Right atrium auricular region (tissue), 2 donors: ENCODE measurements around the gene DOK6. TPM values are rescaled to one million over a fixed set of nuclear protein-coding genes. Genes with fewer than 3 reads are reported as not detected.

Source experiments
- DNase-seq: peaks from one replicate; pipeline ENCODE4 v3.0.0-alpha.2; 2019; ENCODE audit warnings: low spot score
- H3K27ac ChIP-seq, 2 donors: fragments of 200-600 bp; sonication (generic); 1 replicate in 1 of 2; 2 replicates in 1 of 2; pipeline ENCODE4 v1.5.1; 2016 to 2019
- H3K27me3 ChIP-seq, 2 donors: fragments of 200-600 bp; sonication (generic); one replicate each; pipeline versions ENCODE4 v1.5.1 to v1.6.0; 2017 to 2019
- H3K36me3 ChIP-seq: fragments of 200-600 bp; sonication (generic); one replicate; pipeline ENCODE4 v1.5.1; 2016
- H3K4me1 ChIP-seq, 2 donors: fragments of 200-600 bp; sonication (generic); one replicate each; pipeline versions ENCODE4 v1.5.1 to v1.6.0; 2017 to 2019
- H3K4me3 ChIP-seq, 2 donors: fragments of 200-600 bp; sonication (generic); 1 replicate in 1 of 2; 2 replicates in 1 of 2; pipeline ENCODE4 v1.5.1; 2017 to 2019; ENCODE audit warnings: mild to moderate bottlenecking in 1 of 2, moderate library complexity in 1 of 2
- H3K9me3 ChIP-seq, 2 donors: fragments of 200-600 bp; sonication (generic); one replicate each; pipeline ENCODE4 v1.5.1; 2019
- total RNA-seq, 2 donors: library from RNA; depleted of rRNA; stranded (reverse); fragments of >200 nt; gene quantifications; one replicate each; pipeline ENCODE4 v1.1.0, GENCODE V29; 2016
- TF ChIP-seq, protein P1 (sequence below), 2 donors: fragments of 200-600 bp; sonication (generic); IDR thresholded peaks; one replicate each; pipeline ENCODE4 v1.5.1; 2019; ENCODE audit warnings: antibody characterized with exemption in 2 of 2

Gene DOK6
- total RNA-seq, 2 donors from 2014 or later = 2.0 to 5.7 TPM

DNA sequence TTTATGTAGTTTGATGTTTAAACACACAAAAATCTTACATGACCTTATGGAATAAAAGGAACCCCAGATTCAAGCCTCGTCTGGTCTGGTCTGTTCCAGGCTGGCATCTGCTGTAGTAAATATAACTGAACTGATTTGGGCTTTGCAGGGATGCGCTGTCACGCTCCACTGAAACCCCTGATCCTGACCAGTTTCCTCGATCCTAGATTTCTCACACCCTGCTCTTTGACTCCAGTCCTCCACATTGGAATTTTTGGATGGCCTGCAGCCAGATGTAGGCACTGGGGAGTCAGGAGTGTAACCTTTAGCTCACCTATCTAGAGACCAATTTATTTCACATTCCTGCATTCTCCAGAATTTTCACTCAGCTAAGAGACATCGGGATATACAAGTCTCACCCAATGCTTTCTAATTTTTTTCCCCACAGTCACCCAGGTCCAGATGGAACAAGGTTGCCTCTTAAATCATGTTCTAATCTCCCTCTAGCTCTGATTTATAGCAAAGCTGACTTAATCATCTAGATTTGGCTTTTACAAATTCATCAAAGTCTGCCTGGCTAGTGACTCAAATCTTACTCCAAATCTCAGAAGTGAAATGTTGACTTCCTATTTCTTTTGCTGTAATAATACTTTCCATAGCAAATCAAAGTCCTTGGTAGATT is 327.4 kb downstream of the DOK6 start:
- H3K36me3 ChIP-seq = no peaks in the 10 kb centered on the region
- TF ChIP-seq, protein P1, sequence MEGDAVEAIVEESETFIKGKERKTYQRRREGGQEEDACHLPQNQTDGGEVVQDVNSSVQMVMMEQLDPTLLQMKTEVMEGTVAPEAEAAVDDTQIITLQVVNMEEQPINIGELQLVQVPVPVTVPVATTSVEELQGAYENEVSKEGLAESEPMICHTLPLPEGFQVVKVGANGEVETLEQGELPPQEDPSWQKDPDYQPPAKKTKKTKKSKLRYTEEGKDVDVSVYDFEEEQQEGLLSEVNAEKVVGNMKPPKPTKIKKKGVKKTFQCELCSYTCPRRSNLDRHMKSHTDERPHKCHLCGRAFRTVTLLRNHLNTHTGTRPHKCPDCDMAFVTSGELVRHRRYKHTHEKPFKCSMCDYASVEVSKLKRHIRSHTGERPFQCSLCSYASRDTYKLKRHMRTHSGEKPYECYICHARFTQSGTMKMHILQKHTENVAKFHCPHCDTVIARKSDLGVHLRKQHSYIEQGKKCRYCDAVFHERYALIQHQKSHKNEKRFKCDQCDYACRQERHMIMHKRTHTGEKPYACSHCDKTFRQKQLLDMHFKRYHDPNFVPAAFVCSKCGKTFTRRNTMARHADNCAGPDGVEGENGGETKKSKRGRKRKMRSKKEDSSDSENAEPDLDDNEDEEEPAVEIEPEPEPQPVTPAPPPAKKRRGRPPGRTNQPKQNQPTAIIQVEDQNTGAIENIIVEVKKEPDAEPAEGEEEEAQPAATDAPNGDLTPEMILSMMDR (IDR thresholded peaks at IDR 0.05) = no peak
- no peak for DNase-seq
- no peak overlapping the region for H3K27ac ChIP-seq
- H3K4me1 ChIP-seq = no peaks in the 10 kb centered on the region
- no peak overlapping the region for H3K4me3 ChIP-seq
- H3K27me3 ChIP-seq = no peaks in the 10 kb centered on the region
- no peaks in the 10 kb centered on the region for H3K9me3 ChIP-seq

DNA sequence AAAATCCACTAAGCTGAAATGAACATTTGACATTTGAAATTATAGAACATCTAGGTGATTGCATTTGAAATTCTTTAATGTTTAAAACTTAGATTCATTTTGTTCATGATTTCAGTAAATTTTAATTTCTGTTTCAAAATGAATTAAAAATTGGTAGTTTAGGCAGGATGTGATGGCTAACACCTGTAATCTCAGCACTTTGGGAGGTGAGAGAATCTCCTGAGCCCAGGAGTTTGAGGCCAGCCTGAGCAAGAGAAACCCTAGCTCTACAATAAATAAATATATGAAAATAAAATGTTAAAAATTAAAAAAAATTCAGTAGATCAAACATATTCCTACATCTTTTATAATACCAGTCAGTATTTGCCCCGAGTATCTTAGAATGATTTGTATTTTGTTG is 330.0 kb downstream of the DOK6 start:
- Histone ChIP-seq H3K27me3 (no peaks in the 10 kb centered on the region), H3K9me3 (no peaks in the 10 kb centered on the region), H3K36me3 (no peaks in the 10 kb centered on the region), H3K27ac (no peak overlapping the region), H3K4me1 (no peaks in the 10 kb centered on the region), H3K4me3 (no peak overlapping the region)
- TF ChIP-seq, protein P1 (IDR thresholded peaks at IDR 0.05) = no peak
- DNase-seq = no peak

DNA sequence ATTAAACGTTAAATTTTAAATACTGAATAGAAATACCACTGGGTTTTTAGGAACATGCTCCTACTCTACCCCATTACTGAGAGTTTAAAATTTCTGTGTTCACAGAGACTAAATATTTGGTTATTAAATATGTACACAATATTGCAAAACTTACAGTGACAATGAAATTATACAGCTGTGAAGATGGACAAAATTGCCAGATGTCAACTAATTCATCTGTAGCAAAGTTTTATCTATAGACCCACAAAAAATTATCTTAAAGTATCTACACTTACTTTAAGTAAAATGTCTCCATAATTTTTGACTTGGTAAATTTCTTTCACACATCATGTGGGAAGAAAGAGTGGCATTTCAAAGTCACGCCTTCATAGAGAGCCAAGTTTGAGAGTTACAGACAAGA is 333.8 kb downstream of the DOK6 start:
- TF ChIP-seq, protein P1 (IDR thresholded peaks at IDR 0.05) = no peak

DNA sequence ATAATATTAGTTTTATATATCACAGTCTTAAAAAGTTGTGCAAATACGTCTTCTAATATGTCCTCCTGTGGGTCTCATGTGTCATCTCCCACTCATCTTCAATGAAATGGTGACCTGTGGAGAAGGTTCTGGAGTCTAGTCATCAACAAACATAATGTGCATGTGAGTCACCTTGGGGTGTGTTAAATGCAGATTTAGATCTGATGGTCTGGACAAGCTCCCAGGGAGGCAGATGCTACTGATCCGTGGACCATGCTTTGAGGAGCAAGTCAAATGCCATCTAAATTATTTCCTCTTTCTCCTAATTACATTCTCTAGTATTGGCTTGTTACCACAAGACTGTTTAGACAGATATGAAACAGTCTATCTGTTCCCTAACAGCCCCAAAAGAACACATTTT is 336.0 kb downstream of the DOK6 start:
- Histone ChIP-seq H3K36me3 (no peaks in the 10 kb centered on the region), H3K4me3 (no peak overlapping the region), H3K27ac (no peak overlapping the region), H3K9me3 (no peaks in the 10 kb centered on the region), H3K27me3 (no peaks in the 10 kb centered on the region), H3K4me1 (no peaks in the 10 kb centered on the region)
- TF ChIP-seq, protein P1 (IDR thresholded peaks at IDR 0.05) = no peak
- no peak for DNase-seq

More for the DNA sequence above, 333.8 kb downstream of the DOK6 start:
- DNase-seq = no peak
- H3K36me3 ChIP-seq = no peaks in the 10 kb centered on the region
- H3K4me1 ChIP-seq = no peaks in the 10 kb centered on the region
- no peak overlapping the region for H3K27ac ChIP-seq
- H3K9me3 ChIP-seq = no peaks in the 10 kb centered on the region
- no peak overlapping the region for H3K4me3 ChIP-seq
- no peaks in the 10 kb centered on the region for H3K27me3 ChIP-seq

DNA sequence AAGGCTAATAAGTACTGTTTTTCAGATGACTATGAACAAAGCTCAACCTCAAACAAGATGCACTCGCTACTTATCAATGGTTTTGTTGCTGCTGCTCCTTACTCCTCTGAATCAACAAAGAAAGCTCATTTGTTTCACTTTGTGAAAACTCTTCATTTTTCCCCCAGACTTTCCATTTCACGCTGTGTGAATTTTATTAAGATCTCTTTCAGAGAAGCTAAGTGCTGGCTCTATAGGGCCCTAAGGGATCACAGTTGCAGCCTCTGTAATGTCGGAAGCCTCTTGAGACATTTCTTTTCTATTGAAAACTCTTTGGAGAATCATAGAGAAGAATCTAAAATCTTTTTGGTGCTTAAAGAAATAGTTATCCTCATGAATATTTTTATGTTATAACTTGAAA is 337.2 kb downstream of the DOK6 start:
- TF ChIP-seq, protein P1 (IDR thresholded peaks at IDR 0.05) = no peak
- no peak for DNase-seq
- no peaks in the 10 kb centered on the region for H3K27me3 ChIP-seq
- H3K27ac ChIP-seq = no peak overlapping the region
- H3K9me3 ChIP-seq = no peaks in the 10 kb centered on the region
- no peak overlapping the region for H3K4me3 ChIP-seq
- no peaks in the 10 kb centered on the region for H3K4me1 ChIP-seq
- H3K36me3 ChIP-seq = no peaks in the 10 kb centered on the region

DNA sequence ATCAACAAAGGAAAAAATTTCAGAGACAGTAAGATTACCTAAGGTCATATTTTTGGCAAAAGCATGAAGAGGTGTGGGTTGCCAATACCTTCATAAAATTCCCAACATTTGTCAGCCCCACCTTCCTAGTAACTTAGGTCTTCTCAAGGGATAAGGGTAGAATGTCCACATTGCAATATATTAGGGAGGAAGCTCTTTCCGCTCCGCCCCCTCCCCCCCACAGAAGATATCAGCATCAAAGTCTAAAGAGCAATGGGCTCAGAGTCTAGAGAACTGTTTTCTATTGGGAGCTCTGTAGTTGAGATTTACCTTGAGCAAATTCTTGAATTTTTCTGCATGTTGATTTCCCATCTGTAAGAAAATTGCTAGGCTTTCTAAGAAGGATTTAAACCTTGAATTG is 346.7 kb downstream of the DOK6 start:
- DNase-seq = no peak
- no peak overlapping the region for H3K27ac ChIP-seq
- H3K9me3 ChIP-seq = no peaks in the 10 kb centered on the region
- no peaks in the 10 kb centered on the region for H3K36me3 ChIP-seq
- H3K27me3 ChIP-seq = no peaks in the 10 kb centered on the region
- no peak overlapping the region for H3K4me3 ChIP-seq
- no peaks in the 10 kb centered on the region for H3K4me1 ChIP-seq
- TF ChIP-seq, protein P1 (IDR thresholded peaks at IDR 0.05) = no peak
